ENCODE data around the gene HSPA12A.

HSPA12A gene

DNA sequence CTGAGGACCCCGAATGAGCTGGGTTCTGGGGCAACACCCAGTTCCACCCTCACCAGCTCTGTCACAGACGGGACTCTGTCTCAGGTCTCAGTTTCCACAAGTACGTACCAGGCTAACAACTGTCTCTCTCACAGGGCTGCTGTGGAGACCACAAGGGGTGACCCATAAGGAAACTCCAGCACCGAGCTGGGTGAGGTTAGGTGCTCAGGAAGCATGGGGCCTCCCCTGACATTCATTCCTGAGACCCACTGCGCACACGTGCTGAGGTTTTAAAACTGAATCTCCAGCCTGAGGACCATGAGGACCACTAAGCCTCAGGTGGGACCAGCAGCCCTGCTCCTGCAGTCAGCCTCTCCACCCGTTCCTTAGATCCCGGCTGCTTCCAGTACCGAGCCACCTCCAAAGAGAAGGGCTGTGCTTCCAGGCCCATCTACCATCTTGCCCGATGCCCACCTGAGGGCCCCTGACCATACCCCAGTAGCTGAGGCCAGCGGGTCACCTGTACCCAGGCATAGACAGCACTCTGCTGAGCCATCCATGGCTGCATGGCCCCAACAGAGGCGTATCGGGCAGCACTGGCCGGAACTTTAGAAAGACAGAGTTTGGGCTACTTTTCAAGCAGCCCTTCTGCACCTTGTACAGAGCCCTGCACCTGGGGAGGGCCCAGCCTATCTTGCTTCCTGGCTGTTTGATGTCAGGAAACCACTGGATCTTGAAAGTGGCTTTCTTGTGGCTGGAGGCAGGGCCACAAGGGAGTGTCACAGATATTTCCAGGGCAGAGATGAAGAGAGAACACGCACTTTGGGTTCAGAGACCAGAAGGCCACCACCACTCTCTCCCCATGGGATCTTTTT lies 18.7 kb downstream of the HSPA12A start:
- H3K27ac ChIP-seq (ENCODE audit: low read depth, low read length, severe bottlenecking) = no peak overlapping the region
- 91 to 92% methylated on average over 14 of the region's 15 CpGs for whole genome bisulfite sequencing, 2 experiments (ENCODE audit: insufficient coverage in 2 of 2)
- no peaks in the 10 kb centered on the region for H3K36me3 ChIP-seq (ENCODE audit: control insufficient read depth, insufficient read depth, low read length)
- peaks cover 16% of the 10 kb centered on the region for H3K4me1 ChIP-seq (ENCODE audit: control insufficient read depth, insufficient read depth, low read length, poor library complexity, severe bottlenecking)
- H3K9me3 ChIP-seq (ENCODE audit: control insufficient read depth, low read length) = no peaks in the 10 kb centered on the region
- H3K4me3 ChIP-seq (ENCODE audit: extremely low read depth, insufficient read depth, low read length, poor library complexity, severe bottlenecking) = no peak overlapping the region

- H3K9me3 ChIP-seq (ENCODE audit: control insufficient read depth, low read length) = no peaks in the 10 kb centered on the region
- no peak overlapping the region for H3K4me3 ChIP-seq (ENCODE audit: extremely low read depth, insufficient read depth, low read length, poor library complexity, severe bottlenecking)
- H3K36me3 ChIP-seq (ENCODE audit: control insufficient read depth, insufficient read depth, low read length) = no peaks in the 10 kb centered on the region
- H3K4me1 ChIP-seq (ENCODE audit: control insufficient read depth, insufficient read depth, low read length, poor library complexity, severe bottlenecking) = peaks cover 16% of the 10 kb centered on the region
- H3K27ac ChIP-seq (ENCODE audit: low read depth, low read length, severe bottlenecking) = no peak overlapping the region
- WGBS, 2 experiments (ENCODE audit: insufficient coverage in 2 of 2) = 90 to 91% methylated on average over 5 to 6 of the region's 6 CpGs
Measured at GRCh38 chr10:116722736-116723427, 19.5 kb downstream of the HSPA12A start.

DNA sequence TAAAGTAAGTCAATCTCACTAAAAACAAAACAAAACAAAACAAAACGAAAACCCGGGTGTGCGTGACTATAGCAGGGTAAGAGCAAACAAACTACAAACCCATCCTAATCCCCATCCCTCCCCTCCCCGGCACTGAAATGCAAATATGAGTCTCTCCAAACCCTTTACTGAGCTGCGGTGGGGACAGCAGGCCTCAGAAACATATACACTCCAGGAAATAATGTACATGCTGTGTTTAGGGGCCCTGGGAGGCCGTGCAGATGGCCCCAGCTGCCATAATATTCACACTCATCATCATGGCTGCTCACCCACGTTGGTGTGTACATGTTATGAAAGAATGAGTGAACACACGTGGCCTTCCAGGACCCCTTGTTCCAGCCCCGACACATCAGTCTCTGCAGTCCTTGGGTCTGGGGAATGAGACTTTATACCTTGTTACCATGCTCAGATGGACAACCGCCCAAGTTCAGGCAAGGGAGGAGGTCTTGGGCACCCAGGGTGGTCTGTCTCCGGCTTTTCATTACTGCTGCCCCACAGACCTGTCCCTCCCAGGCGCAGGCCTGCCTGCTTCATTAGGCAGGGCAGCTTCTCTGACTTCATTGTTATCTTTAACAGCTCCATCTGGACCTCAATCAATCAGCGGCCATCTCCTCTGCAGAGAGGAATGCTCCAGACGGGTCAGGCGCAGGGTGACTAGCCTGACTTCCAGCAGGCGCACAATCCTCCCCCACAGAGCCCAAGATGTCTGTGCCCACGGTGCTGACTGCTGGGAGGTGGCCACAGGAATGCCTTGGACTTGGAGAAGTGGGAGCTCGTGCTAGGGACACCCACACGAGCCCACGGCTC lies 20.6 kb downstream of the HSPA12A start:
- peaks cover 16% of the 10 kb centered on the region for H3K4me1 ChIP-seq (ENCODE audit: control insufficient read depth, insufficient read depth, low read length, poor library complexity, severe bottlenecking)
- WGBS, 2 experiments (ENCODE audit: insufficient coverage in 2 of 2) = 72 to 76% methylated on average over 9 to 15 of the region's 20 CpGs
- H3K4me3 ChIP-seq (ENCODE audit: extremely low read depth, insufficient read depth, low read length, poor library complexity, severe bottlenecking) = no peak overlapping the region
- H3K36me3 ChIP-seq (ENCODE audit: control insufficient read depth, insufficient read depth, low read length) = no peaks in the 10 kb centered on the region
- no peak overlapping the region for H3K27ac ChIP-seq (ENCODE audit: low read depth, low read length, severe bottlenecking)
- H3K9me3 ChIP-seq (ENCODE audit: control insufficient read depth, low read length) = no peaks in the 10 kb centered on the region

GRCh38 chr10:116720668-116721546 lies 21.5 kb downstream of the HSPA12A start:
- no peak overlapping the region for H3K27ac ChIP-seq (ENCODE audit: low read depth, low read length, severe bottlenecking)
- no peak overlapping the region for H3K4me3 ChIP-seq (ENCODE audit: extremely low read depth, insufficient read depth, low read length, poor library complexity, severe bottlenecking)
- 67 to 69% methylated on average over 5 to 7 of the region's 7 CpGs for WGBS, 2 experiments (ENCODE audit: insufficient coverage in 2 of 2)
- H3K9me3 ChIP-seq (ENCODE audit: control insufficient read depth, low read length) = no peaks in the 10 kb centered on the region
- H3K36me3 ChIP-seq (ENCODE audit: control insufficient read depth, insufficient read depth, low read length) = no peaks in the 10 kb centered on the region
- H3K4me1 ChIP-seq (ENCODE audit: control insufficient read depth, insufficient read depth, low read length, poor library complexity, severe bottlenecking) = peaks cover 16% of the 10 kb centered on the region

DNA sequence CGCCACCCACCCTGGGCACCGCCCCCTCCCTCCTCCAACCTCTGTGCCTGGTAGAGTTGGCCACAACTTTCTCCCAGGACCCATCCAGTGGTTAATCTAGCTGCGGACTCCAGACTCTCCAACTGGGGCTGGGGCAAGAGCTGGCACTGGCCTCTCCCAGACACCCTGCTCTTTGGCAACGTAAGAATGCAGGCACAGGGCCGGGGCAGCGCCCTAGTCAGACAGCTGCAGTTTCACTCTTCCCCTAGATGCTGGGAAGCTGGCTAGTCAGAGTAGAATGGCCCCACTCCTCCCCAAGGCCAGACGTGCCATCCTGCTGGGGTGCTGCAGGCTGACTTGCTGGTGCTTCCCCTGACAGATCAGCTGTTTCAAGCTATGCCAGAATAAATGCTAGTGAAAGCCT lies 22.1 kb downstream of the HSPA12A start:
- H3K27ac ChIP-seq (ENCODE audit: low read depth, low read length, severe bottlenecking) = no peak overlapping the region
- 54 to 72% methylated on average over 2 to 4 of the region's 7 CpGs for WGBS, 2 experiments (ENCODE audit: insufficient coverage in 2 of 2)

GRCh38 chr10:116719804-116720203 lies 22.6 kb downstream of the HSPA12A start:
- no peaks in the 10 kb centered on the region for H3K9me3 ChIP-seq (ENCODE audit: control insufficient read depth, low read length)
- no peak overlapping the region for H3K4me3 ChIP-seq (ENCODE audit: extremely low read depth, insufficient read depth, low read length, poor library complexity, severe bottlenecking)
- H3K4me1 ChIP-seq (ENCODE audit: control insufficient read depth, insufficient read depth, low read length, poor library complexity, severe bottlenecking) = peaks cover 16% of the 10 kb centered on the region
- WGBS, 2 experiments (ENCODE audit: insufficient coverage in 2 of 2) = no CpG with 5 or more reads among the region's 1 CpG
- H3K27ac ChIP-seq (ENCODE audit: low read depth, low read length, severe bottlenecking) = no peak overlapping the region
- no peaks in the 10 kb centered on the region for H3K36me3 ChIP-seq (ENCODE audit: control insufficient read depth, insufficient read depth, low read length)

More for the DNA sequence above, 22.1 kb downstream of the HSPA12A start:
- Histone ChIP-seq H3K9me3 (ENCODE audit: control insufficient read depth, low read length) (no peaks in the 10 kb centered on the region), H3K36me3 (ENCODE audit: control insufficient read depth, insufficient read depth, low read length) (no peaks in the 10 kb centered on the region), H3K4me1 (ENCODE audit: control insufficient read depth, insufficient read depth, low read length, poor library complexity, severe bottlenecking) (peaks cover 16% of the 10 kb centered on the region), H3K4me3 (ENCODE audit: extremely low read depth, insufficient read depth, low read length, poor library complexity, severe bottlenecking) (no peak overlapping the region)

DNA sequence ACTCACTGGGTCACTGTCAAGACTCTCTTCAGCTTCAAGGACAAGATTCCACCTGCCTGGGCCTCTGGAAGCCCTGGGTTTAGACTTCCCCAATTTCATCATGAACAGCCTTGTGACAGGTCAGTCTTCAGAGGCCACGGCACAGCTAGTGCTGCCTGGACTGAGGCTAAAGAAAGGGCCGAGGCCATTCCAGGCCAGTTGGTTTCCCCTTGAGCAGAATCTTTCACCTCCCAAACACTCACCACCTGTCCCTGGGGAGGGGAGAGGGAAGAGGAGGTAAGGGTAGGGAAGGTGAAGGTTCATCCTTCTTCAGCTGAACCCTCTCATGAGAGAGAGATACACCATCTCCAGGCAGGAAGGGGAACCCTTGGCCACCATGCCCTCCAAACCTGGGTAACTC lies 24.3 kb downstream of the HSPA12A start:
- Histone ChIP-seq H3K4me3 (ENCODE audit: extremely low read depth, insufficient read depth, low read length, poor library complexity, severe bottlenecking) (no peak overlapping the region), H3K27ac (ENCODE audit: low read depth, low read length, severe bottlenecking) (no peak overlapping the region), H3K4me1 (ENCODE audit: control insufficient read depth, insufficient read depth, low read length, poor library complexity, severe bottlenecking) (peaks cover 16% of the 10 kb centered on the region), H3K36me3 (ENCODE audit: control insufficient read depth, insufficient read depth, low read length) (no peaks in the 10 kb centered on the region), H3K9me3 (ENCODE audit: control insufficient read depth, low read length) (no peaks in the 10 kb centered on the region)
- WGBS, 2 experiments (ENCODE audit: insufficient coverage in 2 of 2) = 100% methylated on average over 1 of the region's 2 CpGs; no CpG with 5 or more reads in 1 of the 2 experiments

DNA sequence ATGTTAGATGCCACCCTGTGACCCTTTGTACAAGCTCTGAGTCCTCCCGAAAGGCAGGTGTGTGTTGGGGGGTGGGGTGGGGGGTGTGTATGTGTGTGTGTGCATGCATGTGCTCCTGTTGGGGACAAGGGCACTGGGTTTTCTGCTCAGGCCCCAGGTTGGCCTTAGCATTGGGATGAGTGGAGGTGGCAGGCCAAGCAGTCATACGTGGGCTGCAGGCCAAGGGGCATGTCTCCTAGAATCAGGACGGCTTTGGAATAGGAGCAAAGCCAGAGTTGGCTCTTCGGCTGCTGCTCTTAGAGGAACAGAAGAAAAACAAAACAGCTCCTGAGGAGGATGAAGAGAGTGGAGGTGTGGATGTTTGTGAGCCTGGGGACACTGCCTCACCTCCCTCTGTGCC lies 26.0 kb downstream of the HSPA12A start:
- 57 to 96% methylated on average over 1 to 4 of the region's 4 CpGs for WGBS, 2 experiments (ENCODE audit: insufficient coverage in 2 of 2)
- H3K9me3 ChIP-seq (ENCODE audit: control insufficient read depth, low read length) = no peaks in the 10 kb centered on the region
- no peak overlapping the region for H3K27ac ChIP-seq (ENCODE audit: low read depth, low read length, severe bottlenecking)
- H3K4me3 ChIP-seq (ENCODE audit: extremely low read depth, insufficient read depth, low read length, poor library complexity, severe bottlenecking) = no peak overlapping the region
- H3K4me1 ChIP-seq (ENCODE audit: control insufficient read depth, insufficient read depth, low read length, poor library complexity, severe bottlenecking) = peaks cover 8% of the 10 kb centered on the region
- no peaks in the 10 kb centered on the region for H3K36me3 ChIP-seq (ENCODE audit: control insufficient read depth, insufficient read depth, low read length)

DNA sequence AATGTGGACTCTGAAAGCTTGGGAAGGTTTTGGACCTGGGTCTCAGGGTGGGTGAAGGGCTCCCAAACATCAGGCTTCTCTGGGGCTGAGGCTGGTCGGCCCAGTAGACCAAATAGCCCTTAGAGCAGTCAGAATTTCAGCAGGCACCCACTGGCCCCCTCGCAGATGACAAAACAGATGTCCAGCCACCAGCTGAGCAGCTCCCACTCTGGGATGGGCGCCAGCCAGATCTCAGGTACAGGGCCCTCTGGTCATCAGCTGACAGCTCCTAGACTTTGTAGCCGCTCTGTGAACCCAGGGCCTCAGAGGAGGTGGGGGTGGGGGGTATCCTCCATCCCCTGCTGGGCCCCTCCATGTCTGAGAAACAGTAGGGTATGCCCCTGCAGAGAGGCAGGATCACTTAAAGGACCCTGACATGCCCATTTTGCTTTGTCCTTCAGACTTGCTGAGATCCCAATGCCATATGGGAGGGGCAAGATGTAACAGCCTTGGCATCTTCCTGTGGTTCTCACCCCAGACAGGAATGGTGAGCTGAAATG lies 26.5 kb downstream of the HSPA12A start:
- H3K9me3 ChIP-seq (ENCODE audit: control insufficient read depth, low read length) = no peaks in the 10 kb centered on the region
- H3K36me3 ChIP-seq (ENCODE audit: control insufficient read depth, insufficient read depth, low read length) = no peaks in the 10 kb centered on the region
- H3K27ac ChIP-seq (ENCODE audit: low read depth, low read length, severe bottlenecking) = no peak overlapping the region
- 82 to 88% methylated on average over 3 to 4 of the region's 4 CpGs for WGBS, 2 experiments (ENCODE audit: insufficient coverage in 2 of 2)
- no peak overlapping the region for H3K4me3 ChIP-seq (ENCODE audit: extremely low read depth, insufficient read depth, low read length, poor library complexity, severe bottlenecking)
- H3K4me1 ChIP-seq (ENCODE audit: control insufficient read depth, insufficient read depth, low read length, poor library complexity, severe bottlenecking) = peaks cover 4% of the 10 kb centered on the region

Measured in mesodermal cell (in vitro differentiated cells).